ENCODE measurements around the gene IWS1.
"Not testable (repeated sequence)": the region's sequence is repeated elsewhere in the genome, so short reads cannot be mapped to it uniquely, and the experiment has no call there.

Gene IWS1

GRCh38 chr2:127572841-127573240 is 46.6 kb upstream of the IWS1 start:
- DNase-seq (ENCODE audit: low spot score): no peak
- no peak for TF ChIP-seq CTCF (conservative IDR thresholded peaks at IDR 0.05; ENCODE audit: low read depth)
- ChIA-PET POLR2A (ENCODE audit: low non-redundant PET) (no interaction called here), CTCF (interaction anchor here (0.6 kb wide), 1 partner anchor 29 kb away, joined by 3 read pairs; no protein-coding TSS in a partner anchor)
- no peak overlapping the region for H3K27ac ChIP-seq

DNA sequence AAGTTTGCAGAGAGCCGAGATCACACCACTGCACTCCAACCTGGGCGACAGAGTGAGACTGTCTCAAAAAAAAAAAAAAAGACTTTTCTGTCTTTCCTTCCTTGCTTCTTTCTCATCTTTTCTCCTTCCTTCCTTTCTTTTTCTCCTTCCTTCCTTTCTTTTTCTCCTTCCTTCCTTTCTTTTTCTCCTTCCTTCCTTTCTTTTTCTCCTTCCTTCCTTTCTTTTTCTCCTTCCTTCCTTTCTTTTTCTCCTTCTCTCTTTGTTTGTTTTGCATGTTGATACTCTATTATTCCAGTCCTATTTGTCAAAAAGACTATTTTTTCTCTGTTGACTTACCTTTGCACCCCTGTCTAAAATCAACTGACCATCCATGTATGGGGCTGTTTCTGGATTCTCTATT is 46.1 kb upstream of the IWS1 start:
- POLR2A ChIA-PET (ENCODE audit: low non-redundant PET); CTCF ChIA-PET; DNase-seq (ENCODE audit: low spot score); H3K27ac ChIP-seq: not testable (repeated sequence)

DNA sequence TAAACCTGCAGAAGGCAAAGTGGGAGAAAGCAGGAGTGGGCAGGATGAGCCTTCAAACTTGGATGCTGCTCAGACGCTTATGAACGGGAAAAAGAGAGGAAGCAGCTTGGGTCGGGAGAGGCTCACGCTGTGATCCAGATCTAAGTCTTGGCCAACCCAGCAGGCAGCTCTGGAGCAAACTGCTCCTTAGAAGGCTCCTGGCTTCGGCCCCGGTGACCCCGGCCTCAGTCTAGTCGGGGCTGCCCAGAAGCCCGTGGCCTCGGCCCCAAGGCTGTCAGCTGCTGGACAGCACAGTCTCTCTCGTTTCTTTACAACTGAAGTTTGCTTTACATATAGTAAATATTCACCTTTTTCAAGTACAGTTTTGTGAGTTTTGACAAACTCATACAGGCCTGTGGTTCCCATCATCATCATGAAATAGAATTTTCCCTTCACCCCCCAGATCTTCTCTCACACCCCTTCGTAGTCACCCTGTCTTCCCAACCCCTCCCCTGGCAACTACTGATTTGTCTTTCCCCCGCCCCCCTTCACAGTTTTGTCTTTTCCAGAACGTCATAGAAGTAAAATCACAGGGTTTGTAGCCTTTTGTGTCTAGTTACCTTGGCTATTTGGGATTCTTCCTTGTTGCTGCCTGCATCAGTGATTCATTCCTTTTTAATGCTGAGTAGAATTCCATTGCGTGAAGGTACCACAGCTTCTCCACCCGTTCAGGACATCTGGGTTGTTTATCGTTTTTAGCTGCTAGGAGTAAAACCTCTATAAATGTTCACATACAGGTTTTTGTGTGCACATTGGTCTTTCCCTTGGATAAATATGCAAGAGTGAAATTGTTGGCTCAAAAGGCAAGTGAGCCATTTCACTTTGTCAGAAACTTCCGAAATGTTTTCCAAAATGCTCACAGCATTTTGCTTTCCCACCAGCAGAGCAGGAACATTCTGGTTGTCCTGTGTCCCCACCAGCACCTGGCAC is 44.3 kb upstream of the IWS1 start:
- DNase-seq (ENCODE audit: low spot score): no peak
- no peak for TF ChIP-seq CTCF (conservative IDR thresholded peaks at IDR 0.05; ENCODE audit: low read depth)
- ChIA-PET CTCF (interaction anchor here (0.7 kb wide), 1 partner anchor 18 kb away, joined by 3 read pairs; no protein-coding TSS in a partner anchor), POLR2A (ENCODE audit: low non-redundant PET) (no interaction called here)
- H3K27ac ChIP-seq: no peak overlapping the region

GRCh38 chr2:127569666-127570065 is 43.4 kb upstream of the IWS1 start:
- POLR2A ChIA-PET (ENCODE audit: low non-redundant PET): interaction anchor here (0.5 kb wide), 1 partner anchor 45 kb away, joined by 3 read pairs; no protein-coding TSS in a partner anchor
- no peak for TF ChIP-seq CTCF (conservative IDR thresholded peaks at IDR 0.05; ENCODE audit: low read depth)
- CTCF ChIA-PET: no interaction called here
- no peak overlapping the region for H3K27ac ChIP-seq
- DNase-seq (ENCODE audit: low spot score): no peak

GRCh38 chr2:127568128-127568527 is 41.8 kb upstream of the IWS1 start:
- H3K27ac ChIP-seq: no peak overlapping the region
- TF ChIP-seq CTCF (conservative IDR thresholded peaks at IDR 0.05; ENCODE audit: low read depth): no peak
- DNase-seq (ENCODE audit: low spot score): no peak
- ChIA-PET POLR2A (ENCODE audit: low non-redundant PET) (no interaction called here), CTCF (interaction anchor here (0.9 kb wide), 2 partner anchors 14 to 23 kb away, joined by 3 read pairs; no protein-coding TSS in a partner anchor)

- no peak overlapping the region for H3K27ac ChIP-seq
- no peak for DNase-seq (ENCODE audit: low spot score)
- TF ChIP-seq CTCF (conservative IDR thresholded peaks at IDR 0.05; ENCODE audit: low read depth): no peak
- POLR2A ChIA-PET (ENCODE audit: low non-redundant PET): no interaction called here
- CTCF ChIA-PET: interaction anchor here (0.9 kb wide), 1 partner anchor 24 kb away, joined by 3 read pairs; no protein-coding TSS in a partner anchor
These were observed 41.1 kb upstream of the IWS1 start for GRCh38 chr2:127567351-127567854.

DNA sequence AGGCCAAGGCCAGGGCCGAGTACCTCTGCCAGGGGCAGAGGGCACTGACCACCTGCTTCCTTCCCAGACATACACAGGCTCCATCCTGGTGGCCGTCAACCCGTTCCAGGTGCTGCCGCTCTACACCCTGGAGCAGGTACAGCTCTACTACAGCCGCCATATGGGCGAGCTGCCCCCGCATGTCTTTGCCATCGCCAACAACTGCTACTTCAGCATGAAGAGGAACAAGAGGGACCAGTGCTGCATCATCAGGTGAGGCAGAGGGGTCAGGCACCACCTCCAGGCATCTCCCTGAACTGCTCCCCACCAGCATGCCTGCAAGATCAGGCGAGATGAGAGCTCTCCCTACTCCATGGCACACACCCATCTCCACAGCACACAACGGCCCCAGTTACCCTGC is 40.3 kb upstream of the IWS1 start:
- no peak for DNase-seq (ENCODE audit: low spot score)
- CTCF ChIA-PET: no interaction called here
- no peak overlapping the region for H3K27ac ChIP-seq
- TF ChIP-seq CTCF (conservative IDR thresholded peaks at IDR 0.05; ENCODE audit: low read depth): no peak
- POLR2A ChIA-PET (ENCODE audit: low non-redundant PET): no interaction called here

Data from RWPE1 (cell line).